Peyer's patch (tissue), 4 donors: ENCODE data around the gene OTUB1. TPM values are rescaled to one million over a fixed set of nuclear protein-coding genes. Genes with fewer than 3 reads are reported as not detected.

Experiments
- DNase-seq, 3 donors: peaks; one replicate each; pipeline ENCODE4 v3.0.0-alpha.2; 2017 to 2019
- H3K27ac ChIP-seq, 4 donors: fragments of 200-600 bp; sonication (generic); one replicate each; pipeline ENCODE4 v1.5.1; 2016 to 2019
- H3K27me3 ChIP-seq, 2 donors: fragments of 200-600 bp; sonication (generic); one replicate each; pipeline ENCODE4 v1.5.1; 2019
- H3K36me3 ChIP-seq, 3 donors: fragments of 200-600 bp; sonication (generic); one replicate each; pipeline ENCODE4 v1.5.1; 2016 to 2019
- H3K4me1 ChIP-seq, 4 donors: fragments of 200-600 bp; sonication (generic); one replicate each; pipeline ENCODE4 v1.5.1; 2016 to 2019
- H3K4me3 ChIP-seq, 4 donors: fragments of 200-600 bp; sonication (generic); 1 replicate in 3 of 4; 2 replicates in 1 of 4; pipeline ENCODE4 v1.5.1; 2016 to 2019; ENCODE audit warnings: mild to moderate bottlenecking in 1 of 4
- H3K9me3 ChIP-seq, 4 donors: fragments of 200-600 bp; sonication (generic); one replicate each; pipeline ENCODE4 v1.5.1; 2016 to 2019; ENCODE audit warnings: mild to moderate bottlenecking in 1 of 4
- POLR2A ChIP-seq, 2 donors: fragments of 450-650 bp; IDR thresholded peaks; one replicate each; pipeline ENCODE4 v1.5.1; 2017; ENCODE audit warnings: antibody characterized with exemption in 2 of 2, mild to moderate bottlenecking in 2 of 2, moderate library complexity in 2 of 2
- total RNA-seq, 4 donors: library from RNA; depleted of rRNA; stranded (reverse); fragments of >200 nt; gene quantifications; one replicate each; pipeline ENCODE4 v1.1.0, GENCODE V29; 2016
- TF ChIP-seq, protein P1 (sequence below), 6 experiments: fragments of 450-650 bp in 4 of 6; fragments of 200-600 bp in 2 of 6; sonication (generic) in 1 of 6; IDR thresholded peaks; one replicate each; pipeline ENCODE4 v1.5.1; 2017 to 2019; ENCODE audit warnings: antibody characterized with exemption in 6 of 6, mild to moderate bottlenecking in 3 of 6, moderate library complexity in 1 of 6

The OTUB1 gene
- total RNA-seq, 4 donors from 2014 or later, result 79.2 to 110 (median 95.4) TPM

DNA sequence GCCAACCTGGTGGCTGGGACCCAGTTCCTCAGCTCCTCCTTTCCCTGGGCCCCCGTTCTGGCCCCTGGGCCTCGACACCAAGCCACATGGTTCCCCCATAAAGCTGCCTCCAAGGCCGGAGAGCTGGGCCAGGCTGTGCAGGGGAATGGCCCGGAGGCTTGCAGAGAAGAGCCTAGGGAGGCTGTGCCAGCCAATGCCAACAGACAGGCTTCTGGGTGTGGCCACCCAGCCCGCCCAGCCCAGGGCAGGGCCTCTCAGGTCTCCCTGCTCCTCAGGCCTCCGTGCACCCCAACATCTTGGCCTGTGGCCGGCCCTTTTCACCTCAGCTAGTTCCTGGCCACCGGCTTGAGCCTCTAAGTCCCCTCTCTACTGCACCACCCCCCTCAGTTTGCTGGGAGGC lies 32.1 kb downstream of the OTUB1 start:
- DNase-seq, result no peak
- Histone ChIP-seq H3K27ac (no peak overlapping the region), H3K4me1 (no peaks in the 10 kb centered on the region), H3K4me3 (no peak overlapping the region), H3K9me3 (no peaks in the 10 kb centered on the region), H3K27me3 (no peaks in the 10 kb centered on the region), H3K36me3 (no peaks in the 10 kb centered on the region)
- TF ChIP-seq, protein P1, sequence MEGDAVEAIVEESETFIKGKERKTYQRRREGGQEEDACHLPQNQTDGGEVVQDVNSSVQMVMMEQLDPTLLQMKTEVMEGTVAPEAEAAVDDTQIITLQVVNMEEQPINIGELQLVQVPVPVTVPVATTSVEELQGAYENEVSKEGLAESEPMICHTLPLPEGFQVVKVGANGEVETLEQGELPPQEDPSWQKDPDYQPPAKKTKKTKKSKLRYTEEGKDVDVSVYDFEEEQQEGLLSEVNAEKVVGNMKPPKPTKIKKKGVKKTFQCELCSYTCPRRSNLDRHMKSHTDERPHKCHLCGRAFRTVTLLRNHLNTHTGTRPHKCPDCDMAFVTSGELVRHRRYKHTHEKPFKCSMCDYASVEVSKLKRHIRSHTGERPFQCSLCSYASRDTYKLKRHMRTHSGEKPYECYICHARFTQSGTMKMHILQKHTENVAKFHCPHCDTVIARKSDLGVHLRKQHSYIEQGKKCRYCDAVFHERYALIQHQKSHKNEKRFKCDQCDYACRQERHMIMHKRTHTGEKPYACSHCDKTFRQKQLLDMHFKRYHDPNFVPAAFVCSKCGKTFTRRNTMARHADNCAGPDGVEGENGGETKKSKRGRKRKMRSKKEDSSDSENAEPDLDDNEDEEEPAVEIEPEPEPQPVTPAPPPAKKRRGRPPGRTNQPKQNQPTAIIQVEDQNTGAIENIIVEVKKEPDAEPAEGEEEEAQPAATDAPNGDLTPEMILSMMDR (IDR thresholded peaks at IDR 0.05), result no peak
- no peak for TF ChIP-seq POLR2A (IDR thresholded peaks at IDR 0.05)

- no peak for DNase-seq
- H3K9me3 ChIP-seq, result no peaks in the 10 kb centered on the region
- no peaks in the 10 kb centered on the region for H3K4me1 ChIP-seq
- TF ChIP-seq, protein P1 (IDR thresholded peaks at IDR 0.05), result no peak
- TF ChIP-seq POLR2A (IDR thresholded peaks at IDR 0.05), result no peak
- H3K4me3 ChIP-seq, result no peak overlapping the region
- no peaks in the 10 kb centered on the region for H3K27me3 ChIP-seq
- H3K36me3 ChIP-seq, result no peaks in the 10 kb centered on the region
- H3K27ac ChIP-seq, result no peak overlapping the region
Measured at GRCh38 chr11:64019106-64020037, 33.1 kb downstream of the OTUB1 start.

DNA sequence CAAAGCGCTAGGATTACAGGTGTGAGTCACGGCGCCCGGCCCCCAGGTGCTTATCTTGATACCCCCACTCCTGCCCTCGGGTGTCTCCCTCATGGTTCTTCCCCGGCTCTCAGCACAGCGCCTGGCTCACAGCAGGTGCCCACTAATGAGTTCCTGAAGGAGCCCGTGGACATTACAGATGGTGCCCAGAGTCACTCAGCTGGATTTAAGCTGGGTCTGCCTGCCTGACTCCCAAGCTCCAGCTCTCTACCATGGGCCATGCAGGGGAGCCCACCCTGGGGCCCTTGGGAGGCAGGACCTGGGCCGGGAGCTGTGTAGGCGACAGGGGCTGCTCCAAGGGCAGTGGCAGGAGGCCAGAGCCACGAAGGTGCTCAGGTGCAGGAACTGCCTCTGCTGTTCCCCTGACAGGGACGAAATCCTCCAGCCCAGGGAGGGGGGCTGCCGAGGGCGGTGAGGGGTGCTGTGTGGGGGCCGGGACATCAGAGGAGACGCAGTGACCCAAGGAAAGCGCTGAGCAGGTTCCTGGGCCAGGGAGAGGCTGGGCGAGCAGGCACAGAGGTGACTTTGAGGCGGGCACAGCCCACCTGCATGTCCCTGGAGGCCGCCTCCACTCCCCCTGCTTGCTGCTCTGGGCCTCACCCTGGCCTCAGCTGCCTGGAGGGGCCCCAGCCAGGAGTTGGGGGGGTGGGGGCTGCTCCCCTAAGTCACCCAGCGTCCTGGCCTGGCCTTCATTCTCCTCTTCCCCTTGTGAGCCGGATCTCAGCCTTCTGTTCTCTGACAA lies 34.9 kb downstream of the OTUB1 start:
- DNase-seq, result no peak
- Histone ChIP-seq H3K4me3 (no peak overlapping the region), H3K27ac (no peak overlapping the region), H3K9me3 (no peaks in the 10 kb centered on the region), H3K36me3 (no peaks in the 10 kb centered on the region), H3K4me1 (no peaks in the 10 kb centered on the region), H3K27me3 (no peaks in the 10 kb centered on the region)
- TF ChIP-seq, protein P1 (IDR thresholded peaks at IDR 0.05), result no peak
- TF ChIP-seq POLR2A (IDR thresholded peaks at IDR 0.05), result no peak

GRCh38 chr11:64021757-64022093 lies 35.5 kb downstream of the OTUB1 start:
- no peaks in the 10 kb centered on the region for H3K27me3 ChIP-seq
- TF ChIP-seq, protein P1 (IDR thresholded peaks at IDR 0.05), result no peak
- no peak for TF ChIP-seq POLR2A (IDR thresholded peaks at IDR 0.05)
- no peak overlapping the region for H3K4me3 ChIP-seq
- no peak overlapping the region for H3K27ac ChIP-seq
- no peak for DNase-seq
- no peaks in the 10 kb centered on the region for H3K4me1 ChIP-seq
- no peaks in the 10 kb centered on the region for H3K9me3 ChIP-seq
- H3K36me3 ChIP-seq, result no peaks in the 10 kb centered on the region

DNA sequence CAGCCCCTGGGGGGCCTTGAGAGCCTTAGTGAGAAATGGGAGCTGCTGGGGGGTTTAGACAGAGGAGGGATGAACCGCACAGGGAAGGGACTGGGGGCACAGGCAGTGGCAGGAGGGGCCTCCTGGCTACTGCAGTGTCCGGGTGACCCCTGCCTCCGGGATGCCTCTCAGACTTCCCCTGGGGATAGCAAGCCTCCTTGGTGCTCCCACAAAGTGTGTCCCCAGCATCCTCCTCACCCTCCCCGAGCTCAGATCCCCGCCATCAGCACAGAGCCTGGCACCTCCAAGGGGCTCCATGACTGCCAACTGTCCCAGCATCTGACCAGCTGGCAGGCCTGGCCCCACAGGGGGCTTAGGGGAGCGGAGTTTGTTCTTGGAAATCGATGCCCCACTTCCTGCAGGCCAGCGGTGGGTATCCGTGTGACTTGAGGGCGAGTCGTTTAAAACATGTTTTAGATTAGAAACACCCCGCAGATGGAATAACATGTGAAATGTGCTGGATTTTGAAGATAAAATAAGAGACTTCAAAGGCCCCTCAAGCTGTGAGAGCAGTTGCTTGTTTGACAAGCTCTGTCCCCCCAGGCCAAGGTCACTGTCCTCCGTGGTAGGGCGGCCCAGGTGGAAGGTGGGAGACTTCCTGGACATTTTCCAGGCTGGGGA lies 36.0 kb downstream of the OTUB1 start:
- no peaks in the 10 kb centered on the region for H3K36me3 ChIP-seq
- H3K27ac ChIP-seq, result no peak overlapping the region
- H3K9me3 ChIP-seq, result no peaks in the 10 kb centered on the region
- no peak overlapping the region for H3K4me3 ChIP-seq
- no peaks in the 10 kb centered on the region for H3K4me1 ChIP-seq
- H3K27me3 ChIP-seq, result no peaks in the 10 kb centered on the region
- no peak for DNase-seq
- no peak for TF ChIP-seq POLR2A (IDR thresholded peaks at IDR 0.05)
- TF ChIP-seq, protein P1 (IDR thresholded peaks at IDR 0.05), result no peak
